Stomach (tissue), 4 donors: ENCODE data around the gene ARHGAP1.

Experiments
- CTCF ChIP-seq, 7 experiments: fragments of 450-650 bp in 4 of 7; fragments of 200-600 bp in 3 of 7; sonication (generic) in 3 of 7; IDR thresholded peaks; one replicate each; pipeline ENCODE4 v1.5.1; 2016 to 2019; ENCODE audit warnings: antibody characterized with exemption in 7 of 7, control low read depth in 2 of 7, mild to moderate bottlenecking in 1 of 7
- EP300 ChIP-seq: sonication (generic); formaldehyde crosslinking; IDR thresholded peaks from one replicate; pipeline ENCODE4 v1.6.1; 2017; ENCODE audit warnings: antibody characterized with exemption
- POLR2A ChIP-seq, 4 donors: fragments of 450-650 bp; IDR thresholded peaks; one replicate each; pipeline ENCODE4 v1.6.1; 2016; ENCODE audit warnings: antibody characterized with exemption in 4 of 4, control low read depth in 2 of 4, mild to moderate bottlenecking in 1 of 4, moderate library complexity in 1 of 4
- POLR2AphosphoS5 ChIP-seq, 3 donors: sonication (generic); formaldehyde crosslinking; IDR thresholded peaks; one replicate each; pipeline ENCODE4 v1.6.1; 2016; ENCODE audit warnings: antibody characterized with exemption in 3 of 3

GRCh38 chr11:46694607-46695006 lies 5.8 kb downstream of the ARHGAP1 start:
- TF ChIP-seq CTCF (IDR thresholded peaks at IDR 0.05) (no peak), POLR2A (IDR thresholded peaks at IDR 0.05) (no peak), POLR2AphosphoS5 (IDR thresholded peaks at IDR 0.05) (no peak), EP300 (no peak)
